ENCODE data around the gene BCAS3. TPM values are rescaled to one million over a fixed set of nuclear protein-coding genes. Genes with fewer than 3 reads are reported as not detected.
A peak's percentile ranks its signal among the peaks of the same experiment; 100 is the strongest.
"Not testable (repeated sequence)": the region's sequence is repeated elsewhere in the genome, so short reads cannot be mapped to it uniquely, and the experiment has no call there.

Gene BCAS3
- total RNA-seq, 1 donor from 2014 or later = 29.6 TPM

- Histone ChIP-seq H3K4me3 (no peak overlapping the region), H3K36me3 (no peaks in the 10 kb centered on the region), H3K9me3 (peaks cover 7% of the 10 kb centered on the region), H3K4me1 (no peaks in the 10 kb centered on the region), H3K27ac (no peak overlapping the region), H3K27me3 (ENCODE audit: low read depth) (no peaks in the 10 kb centered on the region)
- DNase-seq (no peak), ATAC-seq (no peak)
- TF ChIP-seq, protein P1, sequence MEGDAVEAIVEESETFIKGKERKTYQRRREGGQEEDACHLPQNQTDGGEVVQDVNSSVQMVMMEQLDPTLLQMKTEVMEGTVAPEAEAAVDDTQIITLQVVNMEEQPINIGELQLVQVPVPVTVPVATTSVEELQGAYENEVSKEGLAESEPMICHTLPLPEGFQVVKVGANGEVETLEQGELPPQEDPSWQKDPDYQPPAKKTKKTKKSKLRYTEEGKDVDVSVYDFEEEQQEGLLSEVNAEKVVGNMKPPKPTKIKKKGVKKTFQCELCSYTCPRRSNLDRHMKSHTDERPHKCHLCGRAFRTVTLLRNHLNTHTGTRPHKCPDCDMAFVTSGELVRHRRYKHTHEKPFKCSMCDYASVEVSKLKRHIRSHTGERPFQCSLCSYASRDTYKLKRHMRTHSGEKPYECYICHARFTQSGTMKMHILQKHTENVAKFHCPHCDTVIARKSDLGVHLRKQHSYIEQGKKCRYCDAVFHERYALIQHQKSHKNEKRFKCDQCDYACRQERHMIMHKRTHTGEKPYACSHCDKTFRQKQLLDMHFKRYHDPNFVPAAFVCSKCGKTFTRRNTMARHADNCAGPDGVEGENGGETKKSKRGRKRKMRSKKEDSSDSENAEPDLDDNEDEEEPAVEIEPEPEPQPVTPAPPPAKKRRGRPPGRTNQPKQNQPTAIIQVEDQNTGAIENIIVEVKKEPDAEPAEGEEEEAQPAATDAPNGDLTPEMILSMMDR (IDR thresholded peaks at IDR 0.05) = no peak
- intact Hi-C loops (cut with DNase I) = no loop called here
Observed at GRCh38 chr17:60969500-60970037, 291.9 kb downstream of the BCAS3 start.

- TF ChIP-seq, protein P1 (IDR thresholded peaks at IDR 0.05) = no peak
- H3K4me3 ChIP-seq = no peak overlapping the region
- intact Hi-C loops (cut with DNase I) = no loop called here
Observed at GRCh38 chr17:60970741-60971140, 293.1 kb downstream of the BCAS3 start.

GRCh38 chr17:60971515-60972369, 294.1 kb downstream of the BCAS3 start:
- no peak overlapping the region for H3K4me3 ChIP-seq
- no peaks in the 10 kb centered on the region for H3K27me3 ChIP-seq (ENCODE audit: low read depth)
- no peaks in the 10 kb centered on the region for H3K36me3 ChIP-seq
- no peaks in the 10 kb centered on the region for H3K4me1 ChIP-seq
- DNase-seq = no peak
- TF ChIP-seq, protein P1 (IDR thresholded peaks at IDR 0.05) = peak; percentile 60
- peak; percentile 61 to 63 for ATAC-seq
- H3K9me3 ChIP-seq = peaks cover 5% of the 10 kb centered on the region
- intact Hi-C loops (cut with DNase I) = no loop called here
- H3K27ac ChIP-seq = no peak overlapping the region

More at GRCh38 chr17:60970741-60971140, 293.1 kb downstream of the BCAS3 start:
- ATAC-seq = no peak
- H3K27ac ChIP-seq = no peak overlapping the region
- DNase-seq = no peak
- no peaks in the 10 kb centered on the region for H3K36me3 ChIP-seq
- H3K9me3 ChIP-seq = peaks cover 7% of the 10 kb centered on the region
- H3K27me3 ChIP-seq (ENCODE audit: low read depth) = no peaks in the 10 kb centered on the region
- H3K4me1 ChIP-seq = no peaks in the 10 kb centered on the region

GRCh38 chr17:60976861-60977260, 299.2 kb downstream of the BCAS3 start:
- H3K36me3 ChIP-seq; H3K4me3 ChIP-seq; DNase-seq; H3K27me3 ChIP-seq (ENCODE audit: low read depth); ATAC-seq; H3K9me3 ChIP-seq; H3K4me1 ChIP-seq; H3K27ac ChIP-seq; intact Hi-C loops (cut with DNase I): not testable (repeated sequence)

GRCh38 chr17:60989379-60989778, 311.7 kb downstream of the BCAS3 start:
- intact Hi-C loops (cut with DNase I) = no loop called here
- no peaks in the 10 kb centered on the region for H3K36me3 ChIP-seq

More at GRCh38 chr17:60989379-60989778, 311.7 kb downstream of the BCAS3 start:
- Histone ChIP-seq H3K27ac (no peak overlapping the region), H3K4me1 (no peaks in the 10 kb centered on the region), H3K27me3 (ENCODE audit: low read depth) (no peaks in the 10 kb centered on the region), H3K4me3 (no peak overlapping the region), H3K9me3 (no peaks in the 10 kb centered on the region)
- ATAC-seq = no peak
- no peak for DNase-seq
- TF ChIP-seq, protein P1 (IDR thresholded peaks at IDR 0.05) = no peak
